Measurements from ENCODE around the gene CCDC33.

- no peak for TF ChIP-seq ZBTB33 (IDR thresholded peaks at IDR 0.05; ENCODE audit: extremely low read depth, insufficient replicate concordance, low read length)
- TF ChIP-seq, protein P1, sequence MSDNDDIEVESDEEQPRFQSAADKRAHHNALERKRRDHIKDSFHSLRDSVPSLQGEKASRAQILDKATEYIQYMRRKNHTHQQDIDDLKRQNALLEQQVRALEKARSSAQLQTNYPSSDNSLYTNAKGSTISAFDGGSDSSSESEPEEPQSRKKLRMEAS (IDR thresholded peaks at IDR 0.05) = no peak
- TF ChIP-seq, protein P2, sequence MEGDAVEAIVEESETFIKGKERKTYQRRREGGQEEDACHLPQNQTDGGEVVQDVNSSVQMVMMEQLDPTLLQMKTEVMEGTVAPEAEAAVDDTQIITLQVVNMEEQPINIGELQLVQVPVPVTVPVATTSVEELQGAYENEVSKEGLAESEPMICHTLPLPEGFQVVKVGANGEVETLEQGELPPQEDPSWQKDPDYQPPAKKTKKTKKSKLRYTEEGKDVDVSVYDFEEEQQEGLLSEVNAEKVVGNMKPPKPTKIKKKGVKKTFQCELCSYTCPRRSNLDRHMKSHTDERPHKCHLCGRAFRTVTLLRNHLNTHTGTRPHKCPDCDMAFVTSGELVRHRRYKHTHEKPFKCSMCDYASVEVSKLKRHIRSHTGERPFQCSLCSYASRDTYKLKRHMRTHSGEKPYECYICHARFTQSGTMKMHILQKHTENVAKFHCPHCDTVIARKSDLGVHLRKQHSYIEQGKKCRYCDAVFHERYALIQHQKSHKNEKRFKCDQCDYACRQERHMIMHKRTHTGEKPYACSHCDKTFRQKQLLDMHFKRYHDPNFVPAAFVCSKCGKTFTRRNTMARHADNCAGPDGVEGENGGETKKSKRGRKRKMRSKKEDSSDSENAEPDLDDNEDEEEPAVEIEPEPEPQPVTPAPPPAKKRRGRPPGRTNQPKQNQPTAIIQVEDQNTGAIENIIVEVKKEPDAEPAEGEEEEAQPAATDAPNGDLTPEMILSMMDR (IDR thresholded peaks at IDR 0.05 in 2 of 3, conservative IDR thresholded peaks at IDR 0.05 in 1 of 3; ENCODE audit: borderline replicate concordance in 1 of 3, insufficient read depth in 1 of 3, low read depth in 2 of 3, low read length in 2 of 3) = no peak
- no peak for TF ChIP-seq CBX3 (IDR thresholded peaks at IDR 0.05; ENCODE audit: low read depth)
- no peak for TF ChIP-seq ELF1 (IDR thresholded peaks at IDR 0.05; ENCODE audit: borderline replicate concordance, low read depth)
- TF ChIP-seq YY1 (IDR thresholded peaks at IDR 0.05; ENCODE audit: extremely low read depth, insufficient replicate concordance, low read depth, low read length) = no peak
- TF ChIP-seq ATF3 (IDR thresholded peaks at IDR 0.05) = no peak
- TF ChIP-seq POLR2AphosphoS5 (IDR thresholded peaks at IDR 0.05; ENCODE audit: low read depth, low read length) = no peak
- no peak for TF ChIP-seq EGR1 (IDR thresholded peaks at IDR 0.05; ENCODE audit: low read depth)
- TF ChIP-seq POLR2A (IDR thresholded peaks at IDR 0.05; ENCODE audit: borderline replicate concordance, extremely low read depth, insufficient read depth, insufficient read length) = no peak
- no peak for TF ChIP-seq ZNF274 (IDR thresholded peaks at IDR 0.05; ENCODE audit: low read depth, low read length)
- TF ChIP-seq REST (IDR thresholded peaks at IDR 0.05; ENCODE audit: low read depth) = no peak
- no peak for TF ChIP-seq SRF (IDR thresholded peaks at IDR 0.05; ENCODE audit: low read depth)
- no peak for TF ChIP-seq EZH2phosphoT487 (IDR thresholded peaks at IDR 0.05; ENCODE audit: borderline replicate concordance)
These were observed 25.6 kb downstream of the CCDC33 start for GRCh38 chr15:74261685-74262084.

All from HCT116 (cell line).